Lower leg skin (tissue), 3 donors: ENCODE measurements around the gene PRG2.

Experiments
- POLR2A ChIP-seq, 2 donors: fragments of 450-650 bp; IDR thresholded peaks; one replicate each; pipeline ENCODE4 v1.6.1; 2016 to 2017; ENCODE audit warnings: antibody characterized with exemption in 2 of 2, mild to moderate bottlenecking in 1 of 2, moderate library complexity in 1 of 2
- TF ChIP-seq, protein P1 (sequence below), 3 donors: fragments of 450-650 bp; IDR thresholded peaks; one replicate each; pipeline ENCODE4 v1.5.1; 2016; ENCODE audit warnings: antibody characterized with exemption in 3 of 3, mild to moderate bottlenecking in 3 of 3, moderate library complexity in 2 of 3

DNA sequence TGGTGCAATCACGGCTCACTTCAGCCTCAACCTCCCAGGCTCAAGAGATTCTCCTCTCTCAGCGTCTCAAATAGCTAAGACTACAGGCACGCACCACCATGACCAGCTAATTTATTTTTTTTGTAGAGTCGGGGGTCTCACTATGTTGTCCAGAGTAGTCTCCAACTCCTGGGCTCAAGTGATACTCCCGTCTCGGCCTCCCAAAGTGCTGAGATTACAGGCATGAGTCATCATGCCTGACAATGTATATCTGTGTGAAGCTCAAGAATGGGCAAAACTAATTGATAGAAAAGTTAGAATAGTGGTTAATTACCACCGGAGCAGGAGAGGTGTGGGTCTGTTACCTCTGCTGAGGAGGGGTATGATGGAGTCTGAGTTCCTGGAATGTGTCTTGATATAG, 45.6 kb upstream of the PRG2 start:
- TF ChIP-seq, protein P1, sequence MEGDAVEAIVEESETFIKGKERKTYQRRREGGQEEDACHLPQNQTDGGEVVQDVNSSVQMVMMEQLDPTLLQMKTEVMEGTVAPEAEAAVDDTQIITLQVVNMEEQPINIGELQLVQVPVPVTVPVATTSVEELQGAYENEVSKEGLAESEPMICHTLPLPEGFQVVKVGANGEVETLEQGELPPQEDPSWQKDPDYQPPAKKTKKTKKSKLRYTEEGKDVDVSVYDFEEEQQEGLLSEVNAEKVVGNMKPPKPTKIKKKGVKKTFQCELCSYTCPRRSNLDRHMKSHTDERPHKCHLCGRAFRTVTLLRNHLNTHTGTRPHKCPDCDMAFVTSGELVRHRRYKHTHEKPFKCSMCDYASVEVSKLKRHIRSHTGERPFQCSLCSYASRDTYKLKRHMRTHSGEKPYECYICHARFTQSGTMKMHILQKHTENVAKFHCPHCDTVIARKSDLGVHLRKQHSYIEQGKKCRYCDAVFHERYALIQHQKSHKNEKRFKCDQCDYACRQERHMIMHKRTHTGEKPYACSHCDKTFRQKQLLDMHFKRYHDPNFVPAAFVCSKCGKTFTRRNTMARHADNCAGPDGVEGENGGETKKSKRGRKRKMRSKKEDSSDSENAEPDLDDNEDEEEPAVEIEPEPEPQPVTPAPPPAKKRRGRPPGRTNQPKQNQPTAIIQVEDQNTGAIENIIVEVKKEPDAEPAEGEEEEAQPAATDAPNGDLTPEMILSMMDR (IDR thresholded peaks at IDR 0.05), result no peak
- TF ChIP-seq POLR2A (IDR thresholded peaks at IDR 0.05), result no peak
